ENCODE data around the gene RYR2.

The RYR2 gene

GRCh38 chr1:237851210-237851845, 809.3 kb downstream of the RYR2 start:
- no peak for TF ChIP-seq TSHZ2 (CRISPR knock-in tag; IDR thresholded peaks at IDR 0.05)
- TF ChIP-seq ZNF565 (CRISPR knock-in tag; conservative IDR thresholded peaks at IDR 0.05; ENCODE audit: low read depth): no peak
- no peak for TF ChIP-seq ISL1 (CRISPR knock-in tag; IDR thresholded peaks at IDR 0.05)
- no peak for TF ChIP-seq GLIS3 (CRISPR knock-in tag; IDR thresholded peaks at IDR 0.05)
- TF ChIP-seq RARB (CRISPR knock-in tag; IDR thresholded peaks at IDR 0.05): no peak
- no peak for TF ChIP-seq ZFP3 (CRISPR knock-in tag; IDR thresholded peaks at IDR 0.05)
- no peak for TF ChIP-seq ZFP30 (CRISPR knock-in tag; IDR thresholded peaks at IDR 0.05)
- no peak for TF ChIP-seq ARNTL (CRISPR knock-in tag; IDR thresholded peaks at IDR 0.05; ENCODE audit: borderline replicate concordance, low read depth)
- TF ChIP-seq OSR1 (CRISPR knock-in tag; IDR thresholded peaks at IDR 0.05): no peak
- TF ChIP-seq TCF4 (CRISPR knock-in tag; IDR thresholded peaks at IDR 0.05; ENCODE audit: borderline replicate concordance): no peak
- TF ChIP-seq, protein P1, sequence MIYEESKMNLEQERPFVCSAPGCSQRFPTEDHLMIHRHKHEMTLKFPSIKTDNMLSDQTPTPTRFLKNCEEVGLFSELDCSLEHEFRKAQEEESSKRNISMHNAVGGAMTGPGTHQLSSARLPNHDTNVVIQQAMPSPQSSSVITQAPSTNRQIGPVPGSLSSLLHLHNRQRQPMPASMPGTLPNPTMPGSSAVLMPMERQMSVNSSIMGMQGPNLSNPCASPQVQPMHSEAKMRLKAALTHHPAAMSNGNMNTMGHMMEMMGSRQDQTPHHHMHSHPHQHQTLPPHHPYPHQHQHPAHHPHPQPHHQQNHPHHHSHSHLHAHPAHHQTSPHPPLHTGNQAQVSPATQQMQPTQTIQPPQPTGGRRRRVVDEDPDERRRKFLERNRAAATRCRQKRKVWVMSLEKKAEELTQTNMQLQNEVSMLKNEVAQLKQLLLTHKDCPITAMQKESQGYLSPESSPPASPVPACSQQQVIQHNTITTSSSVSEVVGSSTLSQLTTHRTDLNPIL (CRISPR knock-in tag; IDR thresholded peaks at IDR 0.05; ENCODE audit: low read depth): no peak
- no peak for TF ChIP-seq BACH2 (CRISPR knock-in tag; IDR thresholded peaks at IDR 0.05; ENCODE audit: borderline replicate concordance)
- no peak for TF ChIP-seq TOX (CRISPR knock-in tag; IDR thresholded peaks at IDR 0.05; ENCODE audit: borderline replicate concordance)
- no peak for TF ChIP-seq ZNF70 (CRISPR knock-in tag; IDR thresholded peaks at IDR 0.05)
- TF ChIP-seq PPARA (CRISPR knock-in tag; IDR thresholded peaks at IDR 0.05; ENCODE audit: borderline replicate concordance): no peak
- TF ChIP-seq, protein P2, sequence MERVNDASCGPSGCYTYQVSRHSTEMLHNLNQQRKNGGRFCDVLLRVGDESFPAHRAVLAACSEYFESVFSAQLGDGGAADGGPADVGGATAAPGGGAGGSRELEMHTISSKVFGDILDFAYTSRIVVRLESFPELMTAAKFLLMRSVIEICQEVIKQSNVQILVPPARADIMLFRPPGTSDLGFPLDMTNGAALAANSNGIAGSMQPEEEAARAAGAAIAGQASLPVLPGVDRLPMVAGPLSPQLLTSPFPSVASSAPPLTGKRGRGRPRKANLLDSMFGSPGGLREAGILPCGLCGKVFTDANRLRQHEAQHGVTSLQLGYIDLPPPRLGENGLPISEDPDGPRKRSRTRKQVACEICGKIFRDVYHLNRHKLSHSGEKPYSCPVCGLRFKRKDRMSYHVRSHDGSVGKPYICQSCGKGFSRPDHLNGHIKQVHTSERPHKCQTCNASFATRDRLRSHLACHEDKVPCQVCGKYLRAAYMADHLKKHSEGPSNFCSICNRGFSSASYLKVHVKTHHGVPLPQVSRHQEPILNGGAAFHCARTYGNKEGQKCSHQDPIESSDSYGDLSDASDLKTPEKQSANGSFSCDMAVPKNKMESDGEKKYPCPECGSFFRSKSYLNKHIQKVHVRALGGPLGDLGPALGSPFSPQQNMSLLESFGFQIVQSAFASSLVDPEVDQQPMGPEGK (CRISPR knock-in tag; IDR thresholded peaks at IDR 0.05; ENCODE audit: borderline replicate concordance): no peak
- TF ChIP-seq SNAI2 (CRISPR knock-in tag; IDR thresholded peaks at IDR 0.05): no peak
- no peak for TF ChIP-seq ZNF8 (CRISPR knock-in tag; IDR thresholded peaks at IDR 0.05)
- TF ChIP-seq ESRRG (CRISPR knock-in tag; IDR thresholded peaks at IDR 0.05): no peak
- peak; percentile 98 for ATAC-seq

DNA sequence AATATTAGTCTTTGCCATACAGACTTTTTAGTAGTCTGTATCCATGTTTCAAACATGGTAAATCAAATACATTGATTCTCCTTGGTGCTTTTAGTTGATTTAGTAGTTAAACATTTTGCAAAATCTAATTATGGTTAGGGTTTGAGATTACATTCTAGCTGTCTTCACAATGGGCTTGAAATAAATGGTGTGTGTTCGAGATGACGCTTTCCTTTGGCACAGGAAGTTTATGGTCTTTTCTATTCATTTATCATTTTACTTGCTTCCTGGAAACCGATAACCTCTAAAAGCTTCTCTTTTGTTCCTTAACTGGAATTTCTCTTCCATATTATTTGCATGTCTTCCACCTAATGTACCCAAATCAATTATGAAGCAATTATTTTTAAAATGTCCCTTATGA, 810.4 kb downstream of the RYR2 start:
- no peak for TF ChIP-seq ZC3H10 (CRISPR knock-in tag; IDR thresholded peaks at IDR 0.05)
- no peak for TF ChIP-seq RARB (CRISPR knock-in tag; IDR thresholded peaks at IDR 0.05)
- TF ChIP-seq GLIS3 (CRISPR knock-in tag; IDR thresholded peaks at IDR 0.05): no peak
- TF ChIP-seq ESRRG (CRISPR knock-in tag; IDR thresholded peaks at IDR 0.05): no peak
- TF ChIP-seq ZFP30 (CRISPR knock-in tag; IDR thresholded peaks at IDR 0.05): no peak
- TF ChIP-seq ZNF565 (CRISPR knock-in tag; conservative IDR thresholded peaks at IDR 0.05; ENCODE audit: low read depth): no peak
- TF ChIP-seq TSHZ2 (CRISPR knock-in tag; IDR thresholded peaks at IDR 0.05): no peak
- TF ChIP-seq CSDC2 (CRISPR knock-in tag; IDR thresholded peaks at IDR 0.05): no peak
- TF ChIP-seq, protein P3, sequence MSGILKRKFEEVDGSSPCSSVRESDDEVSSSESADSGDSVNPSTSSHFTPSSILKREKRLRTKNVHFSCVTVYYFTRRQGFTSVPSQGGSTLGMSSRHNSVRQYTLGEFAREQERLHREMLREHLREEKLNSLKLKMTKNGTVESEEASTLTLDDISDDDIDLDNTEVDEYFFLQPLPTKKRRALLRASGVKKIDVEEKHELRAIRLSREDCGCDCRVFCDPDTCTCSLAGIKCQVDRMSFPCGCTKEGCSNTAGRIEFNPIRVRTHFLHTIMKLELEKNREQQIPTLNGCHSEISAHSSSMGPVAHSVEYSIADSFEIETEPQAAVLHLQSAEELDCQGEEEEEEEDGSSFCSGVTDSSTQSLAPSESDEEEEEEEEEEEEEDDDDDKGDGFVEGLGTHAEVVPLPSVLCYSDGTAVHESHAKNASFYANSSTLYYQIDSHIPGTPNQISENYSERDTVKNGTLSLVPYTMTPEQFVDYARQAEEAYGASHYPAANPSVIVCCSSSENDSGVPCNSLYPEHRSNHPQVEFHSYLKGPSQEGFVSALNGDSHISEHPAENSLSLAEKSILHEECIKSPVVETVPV (CRISPR knock-in tag; IDR thresholded peaks at IDR 0.05): no peak
- TF ChIP-seq PPARA (CRISPR knock-in tag; IDR thresholded peaks at IDR 0.05; ENCODE audit: borderline replicate concordance): no peak
- TF ChIP-seq, protein P1 (CRISPR knock-in tag; IDR thresholded peaks at IDR 0.05; ENCODE audit: low read depth): no peak
- no peak for TF ChIP-seq TOX (CRISPR knock-in tag; IDR thresholded peaks at IDR 0.05; ENCODE audit: borderline replicate concordance)
- no peak for TF ChIP-seq TCF4 (CRISPR knock-in tag; IDR thresholded peaks at IDR 0.05; ENCODE audit: borderline replicate concordance)
- ATAC-seq: no peak
